ENCODE results near the gene CFAP46.
"Not testable (repeated sequence)": the region's sequence is repeated elsewhere in the genome, so short reads cannot be mapped to it uniquely, and the experiment has no call there.

Gene CFAP46

GRCh38 chr10:132898391-132899053, 43.8 kb downstream of the CFAP46 start:
- DNase-seq: no peak

- no peak for DNase-seq
These were observed 44.6 kb downstream of the CFAP46 start for GRCh38 chr10:132897516-132898381.

DNA sequence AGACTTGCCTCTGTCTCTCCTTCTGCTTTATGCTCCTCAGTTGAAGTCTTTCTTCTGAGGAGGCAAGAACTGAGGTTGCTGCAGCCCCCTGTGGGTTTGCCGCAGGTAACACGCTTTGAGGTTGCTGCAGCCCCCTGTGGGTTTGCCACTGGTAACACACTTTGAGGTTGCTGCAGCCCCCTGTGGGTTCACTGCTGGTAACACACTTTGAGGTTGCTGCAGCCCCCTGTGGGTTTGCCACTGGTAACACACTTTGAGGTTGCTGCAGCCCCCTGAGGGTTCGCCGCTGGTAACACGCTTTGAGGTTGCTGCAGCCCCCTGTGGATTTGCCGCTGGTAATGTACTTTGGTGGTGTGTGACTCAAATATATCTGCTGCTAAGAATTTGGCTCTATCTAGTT, 48.6 kb downstream of the CFAP46 start:
- DNase-seq: not testable (repeated sequence)

- no peak for DNase-seq
These were observed 49.3 kb downstream of the CFAP46 start for GRCh38 chr10:132893090-132893489.

DNA sequence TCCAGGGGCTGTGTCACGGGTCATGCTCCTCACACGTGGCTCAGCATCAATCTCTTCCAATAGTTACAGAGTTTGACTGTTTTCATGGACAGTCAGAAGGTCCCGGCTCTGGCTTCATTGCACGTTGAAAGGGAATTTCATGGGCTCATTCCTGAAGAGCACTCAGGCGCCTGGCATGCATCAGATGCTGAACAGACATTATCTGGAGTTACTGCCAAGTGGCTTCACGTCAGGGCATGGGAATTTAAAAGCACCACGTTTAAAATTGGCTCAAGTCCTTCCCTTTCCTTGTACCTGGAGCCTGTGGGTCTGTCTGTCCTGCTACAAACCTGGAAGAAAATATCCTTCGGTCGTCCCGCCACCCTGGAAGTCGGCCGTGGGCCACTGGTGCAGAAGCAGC, 50.4 kb downstream of the CFAP46 start:
- DNase-seq: no peak

DNA sequence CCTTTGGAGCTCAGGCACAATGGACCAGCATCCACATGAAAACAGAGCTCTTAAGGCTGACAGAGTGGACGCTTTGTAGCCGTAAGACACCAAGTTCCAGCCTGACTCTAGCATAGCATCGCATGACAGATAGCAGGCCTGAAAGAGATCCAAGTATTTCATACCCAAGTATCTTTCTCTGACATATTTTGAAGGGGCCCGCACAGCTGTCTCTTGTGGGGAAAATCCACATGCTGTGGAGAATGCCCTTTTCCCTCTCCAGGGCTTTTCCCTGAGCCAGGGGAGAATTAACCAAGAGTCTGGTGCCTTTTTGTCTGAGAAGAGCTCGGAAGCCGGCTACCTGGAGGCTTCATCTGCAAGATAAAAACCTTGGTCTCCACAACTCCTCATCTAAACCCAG, 51.0 kb downstream of the CFAP46 start:
- DNase-seq: no peak

- DNase-seq: no peak
These were observed 52.1 kb downstream of the CFAP46 start for GRCh38 chr10:132890301-132890700.

DNA sequence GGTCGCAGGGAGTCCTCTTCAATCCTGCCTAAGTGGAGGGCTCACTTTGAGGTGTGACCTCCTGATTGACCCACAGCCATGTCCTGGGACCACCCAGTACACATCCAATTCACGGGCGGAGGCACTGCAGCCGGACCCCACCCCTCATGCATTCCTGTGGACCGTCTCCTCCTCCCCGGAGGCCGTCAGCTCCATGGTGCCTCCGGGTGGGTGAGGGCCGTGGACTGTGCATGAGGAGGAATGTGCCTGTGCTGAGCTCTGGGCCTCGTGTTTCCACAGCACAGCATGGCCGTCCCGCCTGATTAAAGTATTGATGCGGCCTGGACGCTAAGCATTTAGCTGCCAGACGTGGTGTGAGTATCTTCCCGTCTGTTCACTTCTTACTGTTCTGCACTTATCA, 52.8 kb downstream of the CFAP46 start:
- DNase-seq: no peak

GRCh38 chr10:132888898-132889490, 53.4 kb downstream of the CFAP46 start:
- no peak for DNase-seq

DNA sequence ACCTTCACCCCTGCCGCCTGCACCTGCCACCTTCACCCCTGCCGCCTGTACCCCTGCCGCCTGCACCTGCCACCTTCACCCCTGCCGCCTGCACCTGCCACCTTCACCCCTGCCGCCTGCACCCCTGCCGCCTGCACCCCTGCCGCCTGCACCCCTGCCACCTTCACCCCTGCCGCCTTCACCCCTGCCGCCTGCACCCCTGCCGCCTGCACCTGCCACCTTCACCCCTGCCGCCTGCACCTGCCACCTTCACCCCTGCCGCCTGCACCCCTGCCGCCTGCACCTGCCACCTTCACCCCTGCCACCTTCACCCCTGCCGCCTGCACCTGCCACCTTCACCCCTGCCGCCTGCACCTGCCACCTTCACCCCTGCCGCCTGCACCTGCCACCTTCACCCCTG, 53.9 kb downstream of the CFAP46 start:
- DNase-seq: not testable (repeated sequence)

- no peak for DNase-seq
These were observed 55.9 kb downstream of the CFAP46 start for GRCh38 chr10:132886211-132887099.

- no peak for DNase-seq
These were observed 56.7 kb downstream of the CFAP46 start for GRCh38 chr10:132885451-132886210.

- DNase-seq: no peak
These were observed 57.6 kb downstream of the CFAP46 start for GRCh38 chr10:132884691-132885271.

GRCh38 chr10:132884041-132884440, 58.3 kb downstream of the CFAP46 start:
- DNase-seq: no peak

DNA sequence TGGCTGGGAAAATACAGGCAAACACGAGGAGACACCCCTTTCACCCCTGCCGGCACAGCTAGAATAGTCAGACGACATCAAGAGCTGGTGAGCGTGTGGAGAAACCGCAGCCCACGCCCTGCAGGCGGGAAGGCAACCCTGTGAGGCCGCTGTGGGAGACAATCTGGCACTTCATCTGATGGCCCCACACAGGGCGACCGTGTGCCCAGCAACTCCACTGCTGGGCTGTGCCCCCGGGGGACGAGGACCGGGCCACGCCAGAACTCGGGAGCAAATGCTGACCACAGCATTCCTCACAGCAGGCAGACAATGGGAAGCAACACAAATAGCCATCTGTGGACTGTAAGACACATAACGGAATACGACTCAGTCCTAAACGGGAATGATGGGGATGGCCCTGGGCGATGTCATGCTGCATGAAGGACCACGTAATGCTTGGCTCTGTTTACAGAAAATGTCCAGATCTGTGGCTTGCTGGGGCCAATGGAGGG, 58.9 kb downstream of the CFAP46 start:
- no peak for DNase-seq

GRCh38 chr10:132882069-132882951, 60.1 kb downstream of the CFAP46 start:
- no peak for DNase-seq

DNA sequence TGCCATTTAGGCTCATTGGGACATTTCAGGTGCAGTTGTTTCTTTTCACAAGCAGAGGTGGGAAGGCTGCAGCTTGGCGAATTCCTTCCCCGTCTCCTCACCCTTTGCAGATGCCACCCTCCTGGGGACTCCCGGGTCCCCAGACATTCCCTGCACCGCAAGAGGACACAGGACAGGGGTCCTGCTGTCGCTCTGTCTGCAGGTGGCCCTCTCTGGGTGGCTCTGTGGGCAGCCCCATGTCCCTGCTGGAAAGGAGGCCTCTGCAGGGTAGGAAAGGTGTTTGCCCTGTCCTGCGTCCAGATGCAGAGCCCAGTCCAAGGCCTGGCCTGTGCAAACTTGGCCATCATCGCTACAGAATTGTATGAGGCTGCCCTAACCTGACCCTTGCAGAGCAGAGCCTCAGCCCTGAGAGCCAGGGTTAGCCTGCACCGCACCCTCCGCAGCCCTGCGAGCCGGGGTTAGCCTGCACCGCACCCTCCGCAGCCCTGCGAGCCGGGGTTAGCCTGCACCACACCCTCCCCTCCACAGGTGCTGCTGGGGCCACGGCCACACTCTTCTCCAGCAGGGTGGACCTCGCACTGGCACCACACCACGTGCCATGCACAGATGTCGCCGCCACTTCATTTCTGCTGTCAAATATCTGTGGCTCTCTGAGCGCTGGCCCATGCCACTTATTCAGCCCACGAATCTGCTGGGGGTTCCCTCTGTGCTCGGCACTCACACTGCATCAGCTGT, 61.0 kb downstream of the CFAP46 start:
- no peak for DNase-seq

DNA sequence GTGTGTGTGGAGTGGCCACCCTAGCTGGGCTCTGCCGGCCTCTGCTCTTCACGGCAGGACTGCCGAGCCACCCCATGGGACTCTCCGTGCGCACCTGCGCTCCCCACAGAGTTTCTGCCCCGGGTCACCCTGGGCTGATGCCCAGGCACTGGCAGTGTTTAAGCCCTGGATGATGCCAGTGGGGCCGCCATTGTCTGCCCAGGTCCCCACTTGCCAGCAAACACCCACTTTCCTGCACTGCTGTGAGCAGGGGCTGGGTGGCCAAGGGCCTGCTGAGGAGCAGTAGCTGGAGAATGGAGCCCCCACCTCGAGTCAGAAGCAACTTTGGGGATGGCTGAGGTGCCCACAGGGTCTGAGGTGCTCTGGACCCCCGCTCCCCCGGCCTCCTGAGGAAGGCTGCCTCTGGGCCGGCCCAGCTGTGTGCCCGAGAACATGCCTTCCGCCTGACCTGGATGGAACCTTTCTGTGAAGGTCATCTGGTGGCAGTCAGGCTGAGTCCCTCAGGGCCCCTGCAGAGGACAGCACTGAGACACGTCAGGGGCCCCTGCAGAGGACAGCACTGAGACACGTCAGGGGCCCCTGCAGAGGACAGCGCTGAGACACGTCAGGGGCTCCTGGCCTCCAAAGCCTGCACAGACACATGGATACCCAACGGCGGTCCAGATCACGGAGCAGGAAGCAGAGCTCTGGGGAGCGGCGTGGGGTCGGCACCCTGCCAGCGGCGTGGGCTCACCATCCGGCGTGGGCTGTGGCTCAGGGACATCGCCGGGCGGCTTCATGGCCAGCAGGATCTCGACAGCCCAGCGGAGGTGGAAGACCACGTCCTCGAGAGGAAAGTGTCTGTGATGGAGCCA, 62.0 kb downstream of the CFAP46 start:
- no peak for DNase-seq

All from inflammatory macrophage treated with lipopolysaccharide for 1 hour (primary cell).